Activated CD4-positive, alpha-beta T cell treated with anti-CD3 and anti-CD28 coated beads, Interleukin-2, amount 50 U/mL, for 24 hours (primary cell): ENCODE results near the gene ZNF117.
"Not testable (repeated sequence)": the region's sequence is repeated elsewhere in the genome, so short reads cannot be mapped to it uniquely, and the experiment has no call there.

Experiments used
- DNase-seq, 2 donors: peaks; one replicate each; pipeline ENCODE4 v3.0.0-alpha.2; 2020; ENCODE audit warnings: low read depth in 1 of 2, low spot score in 1 of 2

Gene ZNF117

GRCh38 chr7:64997164-64997908 lies 6.5 kb upstream of the ZNF117 start:
- no peak for DNase-seq

- no peak for DNase-seq
Measured at GRCh38 chr7:64996305-64996704, 5.5 kb upstream of the ZNF117 start.

- no peak for DNase-seq
Measured at GRCh38 chr7:64993901-64994300, 3.1 kb upstream of the ZNF117 start.

GRCh38 chr7:64992971-64993370 lies 2.1 kb upstream of the ZNF117 start:
- no peak for DNase-seq

- DNase-seq = no peak
Measured at GRCh38 chr7:64990216-64990615, 620 bp downstream of the ZNF117 start.

- DNase-seq = no peak
Measured at GRCh38 chr7:64978497-64979203, 12.2 kb downstream of the ZNF117 start.

- DNase-seq = no peak
Measured at GRCh38 chr7:64965594-64965993, 25.2 kb downstream of the ZNF117 start.

- no peak for DNase-seq
Measured at GRCh38 chr7:64959072-64959747, 31.6 kb downstream of the ZNF117 start.

GRCh38 chr7:64951250-64951848 lies 39.5 kb downstream of the ZNF117 start:
- DNase-seq = peak in 1 of 2 donors; percentile 25

- not testable (repeated sequence) for DNase-seq
Measured at GRCh38 chr7:64950673-64951072, 40.2 kb downstream of the ZNF117 start.

- not testable (repeated sequence) for DNase-seq
Measured at GRCh38 chr7:64948774-64949173, 42.1 kb downstream of the ZNF117 start.

- no peak for DNase-seq
Measured at GRCh38 chr7:64947252-64948000, 43.4 kb downstream of the ZNF117 start.

- no peak for DNase-seq
Measured at GRCh38 chr7:64946772-64947171, 44.1 kb downstream of the ZNF117 start.

- DNase-seq = no peak
Measured at GRCh38 chr7:64945503-64946175, 45.2 kb downstream of the ZNF117 start.

GRCh38 chr7:64944667-64945502 lies 46.0 kb downstream of the ZNF117 start:
- DNase-seq = not testable (repeated sequence)

- DNase-seq = not testable (repeated sequence)
Measured at GRCh38 chr7:64940021-64940420, 50.8 kb downstream of the ZNF117 start.

GRCh38 chr7:64938540-64938939 lies 52.3 kb downstream of the ZNF117 start:
- no peak for DNase-seq

GRCh38 chr7:64934478-64934877 lies 56.4 kb downstream of the ZNF117 start:
- DNase-seq = no peak
